OCI-M2 (cell line): ENCODE data around the gene LY6G6D.

ENCODE experiments used
- DNase-seq: peaks from one replicate; lab custom pipeline; 2025; ENCODE audit not compliant: unreplicated experiment; lab: John Stamatoyannopoulos, UW

The LY6G6D gene

DNA sequence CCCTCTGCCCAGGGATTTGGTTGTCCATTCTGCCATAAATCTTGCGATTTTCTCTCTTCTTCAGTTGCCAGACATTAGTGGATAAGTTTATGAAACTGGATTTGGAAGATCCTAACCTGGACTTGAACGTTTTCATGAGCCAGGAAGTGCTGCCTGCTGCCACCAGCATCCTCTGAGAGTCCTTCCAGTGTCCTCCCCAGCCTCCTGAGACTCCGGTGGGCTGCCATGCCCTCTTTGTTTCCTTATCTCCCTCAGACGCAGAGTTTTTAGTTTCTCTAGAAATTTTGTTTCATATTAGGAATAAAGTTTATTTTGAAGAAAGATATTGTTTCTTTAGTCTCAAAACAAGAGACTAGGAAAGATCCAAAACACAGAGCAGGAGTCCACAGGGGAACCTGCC lies 47.2 kb downstream of the LY6G6D start, which contains the start of gene SAPCD1:
SAPCD1 (plus strand) TSS at position 301 of the 400 bp plus-strand sequence. CDS start 399 bp downstream, outside the sequence.
- no peak for DNase-seq

DNA sequence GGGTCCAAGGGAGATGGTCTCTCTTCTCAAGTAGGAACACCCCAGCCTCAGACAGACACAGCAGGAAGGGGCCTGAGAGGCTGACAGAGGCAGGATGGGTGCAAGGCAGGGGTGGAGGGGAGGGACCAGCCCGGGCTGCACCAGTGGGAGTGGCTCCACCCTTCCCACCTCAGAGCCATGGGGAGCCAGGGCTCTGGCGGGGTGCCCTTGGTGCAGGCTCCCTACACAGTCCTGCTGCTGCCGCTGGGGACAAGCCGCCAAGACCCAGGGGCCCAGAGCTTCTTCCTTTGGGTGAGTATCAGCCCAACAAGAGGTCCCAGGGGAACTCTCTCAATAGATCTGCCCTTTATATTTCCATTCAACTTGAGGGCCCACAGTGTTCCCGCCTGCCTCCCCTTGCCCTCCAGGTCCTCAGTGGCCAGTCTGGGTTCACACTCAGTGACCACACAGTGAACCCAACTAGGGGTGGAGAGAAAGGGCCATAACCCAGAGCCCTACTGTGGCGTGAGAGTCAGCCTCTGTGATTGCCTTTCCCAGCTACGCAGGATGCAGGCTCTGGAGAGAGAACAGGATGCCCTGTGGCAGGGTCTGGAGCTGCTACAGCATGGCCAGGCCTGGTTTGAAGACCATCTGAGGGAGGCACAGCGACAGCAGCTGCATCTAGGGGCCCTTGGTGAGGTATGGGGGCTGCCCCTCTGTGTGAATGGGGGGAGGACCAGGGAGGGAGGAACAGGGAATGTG lies 47.9 kb downstream of the LY6G6D start:
- DNase-seq = no peak

DNA sequence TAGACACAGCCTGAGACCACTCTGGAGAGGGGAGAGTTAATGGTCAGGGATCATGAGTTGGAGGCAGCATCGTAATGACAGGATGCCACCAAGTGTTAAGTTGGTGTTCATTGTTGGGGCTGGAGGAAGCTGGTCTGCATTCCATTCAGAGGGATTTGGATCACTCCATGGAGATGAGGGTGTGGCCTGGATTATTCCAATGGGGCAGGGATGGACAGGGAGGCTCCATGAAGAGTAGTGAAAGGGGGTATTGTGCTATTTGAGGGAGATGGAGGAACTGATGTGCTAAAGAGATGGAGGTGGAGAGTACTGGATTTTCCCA lies 48.4 kb downstream of the LY6G6D start:
- no peak for DNase-seq

DNA sequence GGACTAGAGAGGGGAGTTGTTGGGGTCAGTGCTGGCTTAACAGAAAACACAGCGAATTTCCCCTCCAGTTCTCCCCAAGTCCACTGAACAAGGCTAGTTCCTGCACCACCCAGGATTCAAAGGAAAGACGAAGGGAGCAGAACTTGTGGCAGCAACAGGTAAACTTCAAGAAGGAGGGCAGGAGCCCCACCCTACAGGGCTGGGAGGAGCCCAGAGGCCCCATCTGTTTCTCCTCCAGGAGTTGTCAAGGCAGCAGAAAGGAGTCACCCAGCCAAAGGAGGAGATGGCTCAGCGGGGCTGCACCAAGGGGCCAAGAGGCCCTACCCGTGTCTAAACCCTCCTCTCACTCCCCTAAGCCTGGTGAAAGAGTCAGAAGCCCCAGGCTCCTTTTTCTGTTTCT lies 49.0 kb downstream of the LY6G6D start:
- DNase-seq = no peak

DNA sequence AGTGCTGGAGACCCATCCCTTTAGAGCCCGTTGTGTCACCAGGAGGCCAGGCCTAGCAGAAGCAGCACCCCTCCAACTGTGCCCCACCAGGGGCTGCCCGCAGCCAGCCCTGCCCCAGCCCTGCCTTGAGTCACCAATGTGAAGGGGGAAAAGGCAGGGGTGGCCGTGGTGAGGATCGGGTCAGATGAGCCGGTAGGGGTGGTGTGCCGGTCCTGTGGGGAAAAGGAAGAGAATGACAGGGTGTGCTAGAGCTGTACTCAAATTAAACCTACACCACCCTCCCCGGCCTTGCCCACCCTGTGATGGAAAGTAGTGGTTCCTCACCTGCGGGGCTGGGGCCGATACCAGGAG lies 50.4 kb downstream of the LY6G6D start:
- DNase-seq = no peak

DNA sequence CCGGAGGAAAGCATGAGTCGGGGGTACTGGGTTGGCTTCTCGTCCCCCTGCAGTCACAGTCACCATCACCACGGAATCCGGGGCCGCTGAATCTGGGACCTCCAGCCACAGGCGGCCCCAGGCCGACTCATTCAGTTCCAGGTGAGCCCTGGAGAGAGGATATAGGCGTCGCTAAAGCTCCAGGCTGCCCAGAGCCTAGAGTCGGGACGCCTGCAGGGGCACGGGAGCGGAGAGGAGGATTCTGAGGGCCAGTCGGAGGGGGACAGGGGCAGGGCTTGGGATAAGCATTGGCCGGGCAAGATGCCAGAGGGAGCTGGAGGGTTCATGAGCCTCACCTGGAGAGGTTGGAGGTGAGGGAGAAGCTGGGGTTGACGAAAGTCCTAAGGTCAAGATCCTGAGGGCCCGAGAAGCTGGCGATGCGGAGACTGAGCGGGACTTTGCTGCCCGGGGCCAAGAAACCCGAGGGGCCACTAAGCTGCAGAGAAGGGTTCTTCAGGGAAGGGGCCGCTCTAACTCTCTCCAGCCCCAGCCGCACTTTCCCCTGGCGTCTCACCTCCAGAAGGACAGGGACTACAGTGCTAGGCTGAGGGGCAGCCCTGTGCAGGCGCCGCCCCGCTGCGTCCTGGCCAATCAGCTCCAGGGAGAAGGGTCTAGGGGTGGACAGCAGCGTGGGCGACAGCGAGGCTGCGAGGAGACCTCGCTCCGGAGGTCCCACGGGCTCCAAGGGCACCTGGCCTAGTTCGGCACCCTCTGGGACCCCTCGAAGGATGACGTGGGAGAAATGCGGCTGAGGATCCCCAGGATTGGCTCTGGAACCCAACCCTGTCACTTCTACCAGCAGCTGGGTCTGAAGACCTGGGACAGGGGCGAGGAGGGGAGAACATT lies 51.0 kb downstream of the LY6G6D start:
- no peak for DNase-seq

DNA sequence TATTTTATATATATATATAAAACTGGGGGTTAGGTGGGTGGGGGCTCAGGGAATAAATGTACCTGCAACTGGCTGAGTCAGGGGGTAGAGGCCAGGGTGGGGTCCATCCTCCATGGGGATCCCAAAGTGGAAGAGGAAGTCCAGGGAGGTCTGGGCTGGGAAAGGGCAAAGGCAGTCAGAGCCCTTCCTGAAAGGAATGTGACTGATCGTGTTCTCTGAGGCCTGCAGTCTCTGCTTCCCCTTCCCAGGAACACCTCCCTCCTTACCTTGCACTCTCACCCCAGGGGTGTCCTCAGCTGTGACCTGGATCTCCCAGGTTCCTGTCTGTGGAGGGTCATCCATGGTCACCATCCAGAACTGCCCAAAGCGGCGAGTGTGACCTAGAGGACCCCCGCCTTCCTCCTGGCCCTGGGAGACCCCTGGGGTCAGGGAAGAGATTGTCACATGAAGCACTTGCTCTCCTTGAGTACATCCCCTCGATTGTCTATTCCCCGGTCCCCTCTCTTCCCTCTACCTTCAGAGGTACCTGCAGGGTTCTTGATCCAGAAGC lies 52.0 kb downstream of the LY6G6D start:
- no peak for DNase-seq
